HepG2 (cell line): ENCODE results near the gene TGFB2. TPM values are rescaled to one million over a fixed set of nuclear protein-coding genes. Genes with fewer than 3 reads are reported as not detected.

Experiments used
- ATAC-seq: fragments of 200-7000 bp; cut with Tn5 transposase; 3 replicates; pipeline ENCODE4 v1.9.1; 2020; ENCODE audit warnings: mild to moderate bottlenecking, moderate library complexity
- BruUV-seq: library from RNA; stranded (reverse); fragments of 400-500 nt; replicated peaks from 2 replicates; lab custom pipeline; 2021; lab: Mats Ljungman, UMichigan
- CTCF ChIA-PET: fragments of 300-600 bp; formaldehyde crosslinking; extraction: SDS; loops from one replicate; lab custom pipeline; 2021; ENCODE audit warnings: low total read pairs, inconsistent platforms, low intra/inter-chr PET ratio; lab: Yijun Ruan, JAX
- POLR2A ChIA-PET: fragments of 350-600 bp; sonication (Branson Sonifier 250); formaldehyde crosslinking; loops from one replicate; lab custom pipeline; 2020; ENCODE audit warnings: antibody characterized with exemption, inconsistent platforms; lab: Yijun Ruan, JAX
- DNase-seq: peaks from one replicate; pipeline ENCODE4 v3.0.0-alpha.2; 2015; ENCODE audit warnings: low spot score
- FAIRE-seq: peaks from 3 replicates; lab custom pipeline; 2011; peaks lifted over from hg19 to GRCh38; lab: Jason Lieb, UNC
- H2AFZ ChIP-seq: one replicate; pipeline ENCODE4 v1.6.1; 2011; ENCODE audit warnings: low read length, inconsistent platforms
- H3K27ac ChIP-seq: fragments of 300-600 bp; 3 replicates; pipeline ENCODE4 v1.8.0; 2011; ENCODE audit warnings: mixed run types, mild to moderate bottlenecking, mixed read lengths, low read length, inconsistent platforms; ENCODE audit not compliant: insufficient read depth; ENCODE audit errors: extremely low read length
- H3K27me3 ChIP-seq, 2 experiments: fragments of 200-600 bp in 1 of 2; 2 replicates in 1 of 2; 3 replicates in 1 of 2; pipeline versions ENCODE4 v1.6.0 to v1.8.0; 2011; ENCODE audit warnings: low read length in 2 of 2, mild to moderate bottlenecking in 2 of 2, moderate library complexity in 2 of 2, inconsistent platforms in 1 of 2; ENCODE audit not compliant: insufficient read depth in 2 of 2, control insufficient read depth in 1 of 2
- H3K36me3 ChIP-seq, 2 experiments: fragments of 200-600 bp in 1 of 2; replicated peaks in 1 of 2; 2 replicates in 1 of 2; 3 replicates in 1 of 2; pipeline versions ENCODE4 v1.5.1 to v1.8.0; 2011; ENCODE audit warnings: low read length in 2 of 2, inconsistent platforms in 1 of 2; ENCODE audit not compliant: insufficient read depth in 2 of 2, control insufficient read depth in 1 of 2
- H3K4me1 ChIP-seq: 2 replicates; pipeline ENCODE4 v1.5.1; 2012; ENCODE audit warnings: low read length, inconsistent platforms; ENCODE audit not compliant: insufficient read depth
- H3K4me2 ChIP-seq: 2 replicates; pipeline ENCODE4 v1.6.0; 2011; ENCODE audit warnings: low read depth, low read length, inconsistent platforms
- H3K4me3 ChIP-seq, 3 experiments: fragments of 200-600 bp in 1 of 3; sonication (generic), shearing (Covaris generic) in 1 of 3; replicated peaks in 1 of 3; 2 replicates each; pipeline ENCODE4 v1.5.1; 2011 to 2016; ENCODE audit warnings: low read length in 3 of 3, inconsistent platforms in 2 of 3, low read depth in 2 of 3, mild to moderate bottlenecking in 2 of 3, control low read depth in 1 of 3, mixed read lengths in 1 of 3; ENCODE audit not compliant: insufficient read depth in 1 of 3
- H3K79me2 ChIP-seq: one replicate; pipeline ENCODE4 v1.6.1; 2011; ENCODE audit warnings: low read length, inconsistent platforms; ENCODE audit not compliant: insufficient read depth
- H3K9ac ChIP-seq: 2 replicates; pipeline ENCODE4 v1.6.0; 2011; ENCODE audit warnings: mild to moderate bottlenecking, low read depth, low read length, inconsistent platforms; ENCODE audit not compliant: insufficient read depth
- H3K9me3 ChIP-seq: 2 replicates; pipeline ENCODE4 v1.5.1; 2012; ENCODE audit warnings: mild to moderate bottlenecking, low read length
- H4K20me1 ChIP-seq: 2 replicates; pipeline ENCODE4 v1.6.0; 2011; ENCODE audit warnings: inconsistent platforms, mild to moderate bottlenecking, low read length, moderate library complexity; ENCODE audit not compliant: insufficient read depth
- ZNF18 ChIP-seq: sonication (generic); formaldehyde crosslinking; IDR thresholded peaks from 2 replicates; pipeline ENCODE4 v1.8.0; 2022; ENCODE audit warnings: mild to moderate bottlenecking, missing genetic modification reagents; ENCODE audit not compliant: insufficient replicate concordance
- ZNF224 ChIP-seq: sonication (generic); formaldehyde crosslinking; IDR thresholded peaks from 2 replicates; pipeline ENCODE4 v1.5.0; 2020; ENCODE audit warnings: mild to moderate bottlenecking, missing genetic modification reagents
- ZSCAN29 ChIP-seq: sonication (generic); formaldehyde crosslinking; conservative IDR thresholded peaks from 2 replicates; pipeline ENCODE4 v1.4.0; 2020; ENCODE audit warnings: mild to moderate bottlenecking, missing genetic modification reagents
- WGBS: methylation state at CpG from one replicate; pipeline ENCODE4 v1.1.6; 2017; ENCODE audit warnings: low lambda C conversion rate; 5-methylcytosine and 5-hydroxymethylcytosine counted together
- in situ Hi-C: cut with HindIII; loops from 2 replicates; pipeline ENCODE4 v1.10.0; 2017; ENCODE audit warnings: low pct_unique_long_range_greater_than_20kb; ENCODE audit not compliant: extremely low pct_ligation_motif_present
- intact Hi-C: fragments of 100-400 bp; cut with micrococcal nuclease; formaldehyde crosslinking; loops from one replicate; pipeline ENCODE4 v1.10.0; 2022; ENCODE audit not compliant: unreplicated experiment
- polyA plus RNA-seq, 8 experiments: library from polyadenylated mRNA; depleted of rRNA in 3 of 8; stranded (reverse) in 7 of 8; unstranded in 1 of 8; fragments of >200 nt; fragmentation: Illumina TruSeq in 4 of 8; extraction: Trizol in 4 of 8; gene quantifications; 2 replicates each; pipeline versions ENCODE4 v1.2.1 to v1.2.3, GENCODE V29; 2011 to 2016; ENCODE audit warnings: low read depth in 4 of 8, missing spikeins in 1 of 8, mixed read lengths in 1 of 8; ENCODE audit not compliant: insufficient read depth in 1 of 8
- total RNA-seq, 5 experiments: library from RNA; depleted of rRNA; stranded (reverse); fragments of >200 nt; fragmentation: Illumina TruSeq; extraction: Trizol; gene quantifications; 2 replicates each; pipeline ENCODE4 v1.2.3, GENCODE V29; 2016; ENCODE audit warnings: low read depth in 1 of 5
- TF ChIP-seq, protein P1 (sequence below): IDR thresholded peaks from 2 replicates; pipeline ENCODE4 v1.6.1; 2016; ENCODE audit warnings: mild to moderate bottlenecking

The TGFB2 gene
- total and polyA plus RNA-seq, 2 of the 13 experiments (the other 11 are each of a cell fraction or from before 2014, with no cell fraction given) = 0.07 TPM; not detected in 1

DNA sequence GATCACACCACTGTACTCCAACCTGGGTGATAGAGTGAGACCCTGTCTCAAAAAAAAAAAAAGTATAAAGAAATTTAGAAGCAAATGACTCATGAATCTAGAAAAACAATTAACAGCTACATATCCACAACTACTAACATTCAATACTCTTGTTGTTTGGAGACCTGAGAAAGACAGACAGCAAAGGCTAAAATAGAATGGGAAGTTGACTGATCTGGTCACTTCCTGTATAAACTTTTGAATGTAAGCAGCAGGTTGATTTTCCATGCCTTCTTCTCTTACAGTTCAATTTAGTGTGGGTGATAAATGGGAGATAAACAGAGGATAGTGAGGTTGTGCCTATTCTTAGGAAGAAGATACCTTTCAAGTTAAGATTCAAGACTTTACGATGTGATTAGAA, 85.2 kb downstream of the TGFB2 start:
- no peaks in the 10 kb centered on the region for H3K9me3 ChIP-seq
- in situ Hi-C loops (no loop called here), intact Hi-C loops (no loop called here)
- H3K4me1 ChIP-seq = peaks cover 20% of the 10 kb centered on the region
- no peaks in the 10 kb centered on the region for H3K79me2 ChIP-seq
- no TSS peak for BruUV-seq
- no peak overlapping the region for H3K4me3 ChIP-seq
- no peak overlapping the region for H3K4me2 ChIP-seq
- no peak overlapping the region for H3K9ac ChIP-seq
- TF ChIP-seq ZNF18 (CRISPR knock-in tag) (no peak), ZSCAN29 (CRISPR knock-in tag) (no peak)
- no peak for FAIRE-seq
- no peak overlapping the region for H3K27ac ChIP-seq
- WGBS = 83% methylated on average over 1 of the region's 1 CpG
- DNase-seq = no peak
- H3K27me3 ChIP-seq = no peaks in the 10 kb centered on the region; a peak in 1 of 5 replicates
- ATAC-seq = no peak
- ChIA-PET CTCF (no interaction called here), POLR2A (no interaction called here)
- no peak overlapping the region for H2AFZ ChIP-seq
- H4K20me1 ChIP-seq = no peaks in the 10 kb centered on the region
- no peaks in the 10 kb centered on the region for H3K36me3 ChIP-seq

DNA sequence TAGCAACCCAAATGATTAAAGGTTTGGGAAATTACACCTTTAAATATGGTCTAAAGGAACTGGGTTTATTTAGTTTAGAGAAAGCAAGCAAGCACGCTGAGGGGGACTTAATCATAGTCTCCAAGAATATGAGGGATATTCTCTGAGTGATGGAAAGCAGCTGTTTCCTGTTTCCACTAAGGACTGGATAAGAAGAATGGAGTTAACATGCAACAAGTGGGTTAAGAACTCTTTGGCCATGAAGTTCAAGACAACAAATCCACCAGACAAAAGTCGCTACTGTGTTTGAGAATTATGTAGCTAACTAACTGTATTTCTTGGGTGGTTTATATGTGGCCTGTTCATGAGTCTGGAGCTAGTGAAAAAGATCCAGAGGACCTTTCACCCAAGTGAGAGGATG, 85.7 kb downstream of the TGFB2 start:
- Histone ChIP-seq H3K79me2 (no peaks in the 10 kb centered on the region), H3K27me3 (no peaks in the 10 kb centered on the region; a peak in 1 of 5 replicates), H3K9ac (no peak overlapping the region), H2AFZ (no peak overlapping the region), H3K27ac (no peak overlapping the region), H3K9me3 (no peaks in the 10 kb centered on the region), H3K36me3 (no peaks in the 10 kb centered on the region), H3K4me2 (no peak overlapping the region), H3K4me1 (peaks cover 19% of the 10 kb centered on the region), H3K4me3 (no peak overlapping the region), H4K20me1 (no peaks in the 10 kb centered on the region)
- intact Hi-C loops = no loop called here
- TF ChIP-seq, protein P1, sequence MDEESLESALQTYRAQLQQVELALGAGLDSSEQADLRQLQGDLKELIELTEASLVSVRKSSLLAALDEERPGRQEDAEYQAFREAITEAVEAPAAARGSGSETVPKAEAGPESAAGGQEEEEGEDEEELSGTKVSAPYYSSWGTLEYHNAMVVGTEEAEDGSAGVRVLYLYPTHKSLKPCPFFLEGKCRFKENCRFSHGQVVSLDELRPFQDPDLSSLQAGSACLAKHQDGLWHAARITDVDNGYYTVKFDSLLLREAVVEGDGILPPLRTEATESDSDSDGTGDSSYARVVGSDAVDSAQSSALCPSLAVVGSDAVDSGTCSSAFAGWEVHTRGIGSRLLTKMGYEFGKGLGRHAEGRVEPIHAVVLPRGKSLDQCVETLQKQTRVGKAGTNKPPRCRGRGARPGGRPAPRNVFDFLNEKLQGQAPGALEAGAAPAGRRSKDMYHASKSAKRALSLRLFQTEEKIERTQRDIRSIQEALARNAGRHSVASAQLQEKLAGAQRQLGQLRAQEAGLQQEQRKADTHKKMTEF (CRISPR knock-in tag) = no peak
- TF ChIP-seq ZNF224 = no peak
- BruUV-seq = no TSS peak
- in situ Hi-C loops = no loop called here
- 61% methylated on average over 2 of the region's 2 CpGs for WGBS
- ATAC-seq = no peak
- ChIA-PET POLR2A (no interaction called here), CTCF (no interaction called here)
- DNase-seq = no peak
- FAIRE-seq = no peak
